Measurements from ENCODE around the gene TACC2.

DNA sequence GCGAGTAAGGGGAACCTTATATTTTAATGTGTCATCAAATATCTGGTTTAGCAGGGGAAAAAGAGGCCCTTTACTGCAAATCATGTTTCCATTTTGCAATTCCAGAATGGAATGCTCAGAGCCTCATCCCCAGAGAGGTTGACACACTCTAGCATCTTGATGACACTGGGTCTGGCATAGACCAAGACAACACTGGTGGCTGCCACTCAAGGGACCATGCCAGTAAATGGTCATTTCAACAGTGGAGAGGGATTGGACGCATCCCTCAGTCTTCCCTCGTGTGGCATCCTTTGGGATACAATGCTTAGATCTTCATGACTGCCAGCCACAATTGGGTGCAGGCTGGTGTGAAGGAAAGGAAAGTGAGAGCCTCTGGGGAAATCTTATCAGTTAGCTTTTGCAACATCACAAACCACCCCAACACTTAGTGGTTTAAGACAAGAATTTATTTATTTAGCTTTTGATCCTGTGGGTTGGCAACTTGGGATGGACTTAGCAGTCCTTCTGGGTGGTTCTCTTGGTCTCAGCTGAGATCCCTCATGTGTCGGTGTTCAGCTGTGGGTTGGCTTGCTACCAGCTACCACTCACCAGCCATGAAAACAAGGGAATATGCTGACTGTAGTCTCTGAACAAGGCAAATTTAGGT is 21.6 kb downstream of the TACC2 start:
- TF ChIP-seq EZH2 (IDR thresholded peaks at IDR 0.05; ENCODE audit: borderline replicate concordance, low read depth, low read length, severe bottlenecking), result no peak
- TF ChIP-seq, protein P1, sequence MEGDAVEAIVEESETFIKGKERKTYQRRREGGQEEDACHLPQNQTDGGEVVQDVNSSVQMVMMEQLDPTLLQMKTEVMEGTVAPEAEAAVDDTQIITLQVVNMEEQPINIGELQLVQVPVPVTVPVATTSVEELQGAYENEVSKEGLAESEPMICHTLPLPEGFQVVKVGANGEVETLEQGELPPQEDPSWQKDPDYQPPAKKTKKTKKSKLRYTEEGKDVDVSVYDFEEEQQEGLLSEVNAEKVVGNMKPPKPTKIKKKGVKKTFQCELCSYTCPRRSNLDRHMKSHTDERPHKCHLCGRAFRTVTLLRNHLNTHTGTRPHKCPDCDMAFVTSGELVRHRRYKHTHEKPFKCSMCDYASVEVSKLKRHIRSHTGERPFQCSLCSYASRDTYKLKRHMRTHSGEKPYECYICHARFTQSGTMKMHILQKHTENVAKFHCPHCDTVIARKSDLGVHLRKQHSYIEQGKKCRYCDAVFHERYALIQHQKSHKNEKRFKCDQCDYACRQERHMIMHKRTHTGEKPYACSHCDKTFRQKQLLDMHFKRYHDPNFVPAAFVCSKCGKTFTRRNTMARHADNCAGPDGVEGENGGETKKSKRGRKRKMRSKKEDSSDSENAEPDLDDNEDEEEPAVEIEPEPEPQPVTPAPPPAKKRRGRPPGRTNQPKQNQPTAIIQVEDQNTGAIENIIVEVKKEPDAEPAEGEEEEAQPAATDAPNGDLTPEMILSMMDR (IDR thresholded peaks at IDR 0.05; ENCODE audit: extremely low read depth in 1 of 2, insufficient read depth in 1 of 2, low read depth in 1 of 2, low read length in 2 of 2), result no peak
- no peak for TF ChIP-seq POLR2A (IDR thresholded peaks at IDR 0.05; ENCODE audit: low read depth, low read length)
